Activated CD4-positive, alpha-beta T cell treated with anti-CD3 and anti-CD28 coated beads, Interleukin-2, Interleukin-4, amounts not matched to agents 100 ng/mL and 50 ng/mL, durations not matched to agents 16 hours and 8 hours (primary cell): ENCODE results near the gene GLRX.
"Not testable (repeated sequence)": the region's sequence is repeated elsewhere in the genome, so short reads cannot be mapped to it uniquely, and the experiment has no call there.

Experiments used
- DNase-seq: peaks from one replicate; pipeline ENCODE4 v3.0.0-alpha.2; 2020; ENCODE audit warnings: low spot score

Gene GLRX

DNA sequence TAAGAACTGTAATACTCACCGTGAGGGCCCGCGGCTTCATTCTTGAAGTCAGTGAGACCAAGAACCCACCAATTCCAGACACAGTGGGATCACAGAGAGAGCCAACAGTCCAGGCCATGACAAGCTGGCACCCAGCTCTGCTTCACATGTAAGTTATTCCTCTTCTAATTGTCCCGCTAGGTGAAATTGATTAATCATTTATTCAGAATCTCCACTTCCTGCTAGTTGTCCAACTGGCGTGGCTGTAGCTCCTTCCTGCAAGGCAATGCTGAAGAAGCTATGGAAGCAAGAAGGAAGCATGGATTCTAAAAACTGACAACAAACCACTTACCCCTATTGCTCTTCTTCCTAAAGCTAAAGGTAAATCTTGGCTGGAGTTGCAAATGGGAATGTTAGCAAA is 30.0 kb upstream of the GLRX start:
- no peak for DNase-seq

DNA sequence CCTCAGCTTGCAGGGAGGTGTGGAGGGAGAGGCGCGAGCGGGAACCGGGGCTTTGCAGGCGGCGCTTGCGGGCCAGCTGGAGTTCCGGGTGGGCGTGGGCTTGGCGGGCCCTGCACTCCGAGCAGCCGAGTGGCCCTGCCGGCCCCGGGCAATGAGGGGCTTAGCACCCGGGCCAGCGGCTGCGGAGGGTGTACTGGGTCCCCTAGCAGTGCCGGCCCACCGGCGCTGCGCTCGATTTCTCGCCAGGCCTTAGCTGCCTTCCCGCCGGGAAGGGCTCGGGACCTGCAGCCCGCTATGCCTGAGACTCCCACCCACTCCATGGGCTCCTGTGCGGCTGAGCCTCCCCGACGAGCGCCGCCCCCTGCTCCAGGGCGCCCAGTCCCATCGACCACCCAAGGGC is 28.6 kb upstream of the GLRX start:
- not testable (repeated sequence) for DNase-seq

GRCh38 chr5:95850391-95850894 is 27.9 kb upstream of the GLRX start:
- DNase-seq, result peak; percentile 33

- DNase-seq, result no peak
Observed at GRCh38 chr5:95848701-95849100, 26.2 kb upstream of the GLRX start.

GRCh38 chr5:95847261-95847592 is 24.7 kb upstream of the GLRX start:
- no peak for DNase-seq

DNA sequence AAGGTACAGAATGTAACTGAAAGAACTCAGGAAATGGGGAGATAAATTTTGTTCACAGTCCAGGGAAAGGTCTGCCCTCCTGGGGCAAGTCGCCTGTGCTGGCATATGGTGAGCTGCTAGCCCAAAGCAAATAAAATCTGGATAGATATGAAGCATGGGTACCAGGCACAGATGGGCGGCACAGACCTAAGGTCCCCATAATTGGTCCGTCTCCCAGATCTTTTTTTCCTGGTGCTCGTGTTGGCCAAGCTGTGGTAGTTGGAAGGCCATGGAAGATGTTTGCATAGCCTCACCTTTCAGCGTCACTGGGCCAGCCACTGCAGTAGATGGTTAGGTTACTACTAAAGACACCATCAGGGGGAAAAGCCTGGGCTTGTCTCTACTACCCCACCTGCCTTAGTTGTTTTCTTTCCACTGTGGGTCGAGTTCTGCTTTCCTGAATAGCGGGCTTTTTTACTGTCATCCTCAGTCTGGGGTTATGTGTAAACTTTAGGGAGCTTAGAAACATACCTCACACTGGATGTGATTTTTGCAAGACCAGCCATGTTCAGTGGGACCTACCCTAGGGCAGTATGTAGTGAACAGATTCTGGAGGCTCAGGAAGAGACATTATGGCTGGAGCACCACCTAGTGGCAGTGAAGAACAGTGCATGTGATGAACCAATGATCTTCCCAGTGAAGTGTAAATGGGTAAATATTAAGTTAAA is 24.2 kb upstream of the GLRX start:
- peak; percentile 80 for DNase-seq

DNA sequence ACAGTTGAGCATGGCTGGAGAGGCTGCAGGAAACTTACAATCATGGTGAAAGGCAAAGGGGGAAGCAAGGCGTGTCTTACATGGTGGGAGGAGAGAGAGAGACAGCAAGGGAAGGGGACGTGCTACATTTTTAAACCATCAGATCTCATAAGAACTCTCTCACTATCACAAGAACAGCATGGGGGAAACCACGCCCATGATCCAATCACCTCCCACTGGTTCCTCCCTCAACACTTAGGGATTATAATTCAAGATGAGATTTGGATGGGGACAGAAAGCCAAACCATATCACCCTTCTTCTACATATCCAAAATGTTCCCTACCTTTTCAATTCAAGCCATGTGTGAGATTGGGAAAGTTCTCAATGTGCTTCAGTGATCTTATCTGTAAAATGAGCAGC is 22.9 kb upstream of the GLRX start:
- no peak for DNase-seq

GRCh38 chr5:95843733-95844223 is 21.3 kb upstream of the GLRX start:
- DNase-seq, result no peak

GRCh38 chr5:95842854-95843544 is 20.5 kb upstream of the GLRX start:
- DNase-seq, result peak; percentile 89

- no peak for DNase-seq
Observed at GRCh38 chr5:95841914-95842812, 19.6 kb upstream of the GLRX start.

GRCh38 chr5:95840956-95841705 is 18.6 kb upstream of the GLRX start:
- no peak for DNase-seq

GRCh38 chr5:95839658-95840057 is 17.1 kb upstream of the GLRX start:
- no peak for DNase-seq

- no peak for DNase-seq
Observed at GRCh38 chr5:95838556-95838955, 16.0 kb upstream of the GLRX start.

DNA sequence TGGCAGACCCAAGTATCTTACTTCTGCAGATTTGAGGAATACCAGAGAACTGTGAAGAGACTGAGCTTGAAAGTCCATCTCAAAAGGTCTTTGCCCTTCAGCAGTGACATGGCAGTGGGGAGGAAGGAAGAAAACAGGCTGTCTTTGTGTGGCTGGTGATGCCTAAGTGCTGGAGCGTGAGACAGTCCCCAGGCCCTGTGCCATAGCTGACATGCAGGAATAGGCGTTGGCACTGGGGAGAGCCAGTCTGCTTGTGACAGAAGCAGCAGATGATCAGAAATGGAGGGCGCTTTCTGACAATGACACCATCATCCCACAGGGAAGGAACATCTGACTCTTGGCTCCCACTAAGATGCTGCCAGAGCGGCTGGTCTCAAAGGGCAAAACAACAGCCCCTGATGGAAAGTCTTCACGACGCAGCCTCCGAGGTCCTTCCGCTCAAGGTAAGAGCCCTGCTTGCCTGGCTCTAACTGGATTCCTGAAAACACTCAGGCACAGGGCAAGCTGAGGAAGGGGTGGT is 15.5 kb upstream of the GLRX start:
- DNase-seq, result no peak

DNA sequence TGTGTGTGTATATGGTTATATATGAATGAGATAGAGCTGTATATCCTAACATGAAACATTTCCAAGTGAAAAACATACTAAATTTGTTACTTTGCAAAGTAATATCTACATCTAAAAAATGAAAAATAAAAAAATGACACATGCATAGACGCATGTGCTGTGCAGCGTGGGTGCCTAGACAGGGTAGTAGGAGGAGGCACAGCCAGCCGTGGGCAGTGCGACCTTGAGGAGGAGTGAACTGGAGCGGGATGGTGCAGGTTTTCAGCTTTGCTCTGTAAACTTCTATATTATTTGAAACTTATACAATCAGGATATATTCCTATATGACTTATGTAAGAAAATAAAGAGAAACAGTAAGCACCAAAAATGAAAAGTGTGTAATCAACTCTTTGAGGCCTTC is 15.0 kb upstream of the GLRX start:
- no peak for DNase-seq

- DNase-seq, result not testable (repeated sequence)
Observed at GRCh38 chr5:95836971-95837370, 14.4 kb upstream of the GLRX start.

- peak; percentile 40 for DNase-seq
Observed at GRCh38 chr5:95836544-95836943, 14.0 kb upstream of the GLRX start.

- DNase-seq, result peak; percentile 34
Observed at GRCh38 chr5:95835682-95836385, 13.3 kb upstream of the GLRX start.

- no peak for DNase-seq
Observed at GRCh38 chr5:95832664-95833063, 10.1 kb upstream of the GLRX start.

GRCh38 chr5:95830226-95830625 is 7.7 kb upstream of the GLRX start:
- no peak for DNase-seq

DNA sequence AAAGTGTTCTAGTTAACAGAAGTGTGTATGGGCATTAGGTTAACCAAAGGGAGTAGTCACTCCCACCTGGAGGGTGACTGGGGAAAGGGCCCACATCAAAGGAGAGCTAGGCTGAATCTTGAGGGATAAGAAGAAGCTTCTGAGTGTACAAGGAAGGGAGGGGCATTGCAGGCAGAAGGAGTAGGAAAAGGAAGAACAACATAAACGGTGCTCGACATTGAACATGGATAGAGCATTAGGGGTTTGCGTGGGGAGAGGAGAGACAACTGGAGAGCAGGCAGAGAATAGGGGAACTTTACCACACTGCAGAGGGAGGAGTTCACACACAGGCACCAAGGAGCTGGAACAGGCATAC is 5.3 kb upstream of the GLRX start:
- no peak for DNase-seq
